ENCODE measurements around the gene LAMA5. TPM values are rescaled to one million over a fixed set of nuclear protein-coding genes. Genes with fewer than 3 reads are reported as not detected.

Gene LAMA5
- total and polyA plus RNA-seq, 7 donors = 1.8 to 409 (median 56.5) TPM

GRCh38 chr20:62395311-62396242, 28.5 kb upstream of the LAMA5 start:
- Histone ChIP-seq H3K4me3 (no peak overlapping the region), H3K36me3 (peaks cover 0 to 52% (median 5%) of the 10 kb centered on the region in 4 donors), H3K9me3 (no peaks in the 10 kb centered on the region), H3K27ac (no peak overlapping the region), H3K4me1 (no peaks in the 10 kb centered on the region), H3K27me3 (no peaks in the 10 kb centered on the region)
- intact Hi-C loops (cut with DNase I) = no loop called here
- 87 to 92% methylated on average over 27 of the region's 27 CpGs for WGBS, 2 donors
- no peak for DNase-seq
- TF ChIP-seq EP300 (IDR thresholded peaks at IDR 0.05) (no peak), CTCF (IDR thresholded peaks at IDR 0.05) (no peak), POLR2A (IDR thresholded peaks at IDR 0.05) (no peak)

- Histone ChIP-seq H3K27me3 (no peaks in the 10 kb centered on the region), H3K9me3 (no peaks in the 10 kb centered on the region), H3K36me3 (peaks cover 0 to 57% (median 5%) of the 10 kb centered on the region in 4 donors), H3K27ac (no peak overlapping the region), H3K4me3 (no peak overlapping the region), H3K4me1 (no peaks in the 10 kb centered on the region)
- 94 to 96% methylated on average over 44 of the region's 44 CpGs for WGBS, 2 donors
- intact Hi-C loops (cut with DNase I) = no loop called here
- no peak for TF ChIP-seq POLR2AphosphoS5 (IDR thresholded peaks at IDR 0.05)
- TF ChIP-seq CTCF (IDR thresholded peaks at IDR 0.05) = no peak
- TF ChIP-seq EP300 (IDR thresholded peaks at IDR 0.05) = no peak
- no peak for TF ChIP-seq POLR2A (IDR thresholded peaks at IDR 0.05)
- DNase-seq = no peak
Measured at GRCh38 chr20:62394248-62395245, 27.4 kb upstream of the LAMA5 start.

GRCh38 chr20:62393830-62394229, 26.7 kb upstream of the LAMA5 start:
- Histone ChIP-seq H3K27me3 (no peaks in the 10 kb centered on the region), H3K9me3 (no peaks in the 10 kb centered on the region), H3K4me3 (no peak overlapping the region), H3K4me1 (no peaks in the 10 kb centered on the region), H3K27ac (no peak overlapping the region), H3K36me3 (peaks cover 0 to 64% (median 8%) of the 10 kb centered on the region in 4 donors)
- intact Hi-C loops (cut with DNase I) = no loop called here
- TF ChIP-seq POLR2A (IDR thresholded peaks at IDR 0.05) = no peak
- TF ChIP-seq CTCF (IDR thresholded peaks at IDR 0.05) = no peak
- TF ChIP-seq EP300 (IDR thresholded peaks at IDR 0.05) = no peak
- TF ChIP-seq POLR2AphosphoS5 (IDR thresholded peaks at IDR 0.05) = no peak
- no peak for DNase-seq
- WGBS, 2 donors = 92 to 93% methylated on average over 24 of the region's 24 CpGs

GRCh38 chr20:62393335-62393665, 26.2 kb upstream of the LAMA5 start:
- WGBS, 2 donors = 82 to 90% methylated on average over 12 of the region's 12 CpGs
- DNase-seq = no peak
- Histone ChIP-seq H3K27ac (no peak overlapping the region), H3K9me3 (no peaks in the 10 kb centered on the region), H3K4me1 (peaks cover 0 to 4% (median 2%) of the 10 kb centered on the region in 4 donors), H3K4me3 (no peak overlapping the region), H3K36me3 (peaks cover 0 to 69% (median 13%) of the 10 kb centered on the region in 4 donors), H3K27me3 (no peaks in the 10 kb centered on the region)
- TF ChIP-seq POLR2AphosphoS5 (IDR thresholded peaks at IDR 0.05) (no peak), POLR2A (IDR thresholded peaks at IDR 0.05) (no peak), EP300 (IDR thresholded peaks at IDR 0.05) (no peak), CTCF (IDR thresholded peaks at IDR 0.05) (no peak)
- intact Hi-C loops (cut with DNase I) = no loop called here

All from sigmoid colon (tissue), 7 donors.